ENCODE data around the gene SRSF5.

DNA sequence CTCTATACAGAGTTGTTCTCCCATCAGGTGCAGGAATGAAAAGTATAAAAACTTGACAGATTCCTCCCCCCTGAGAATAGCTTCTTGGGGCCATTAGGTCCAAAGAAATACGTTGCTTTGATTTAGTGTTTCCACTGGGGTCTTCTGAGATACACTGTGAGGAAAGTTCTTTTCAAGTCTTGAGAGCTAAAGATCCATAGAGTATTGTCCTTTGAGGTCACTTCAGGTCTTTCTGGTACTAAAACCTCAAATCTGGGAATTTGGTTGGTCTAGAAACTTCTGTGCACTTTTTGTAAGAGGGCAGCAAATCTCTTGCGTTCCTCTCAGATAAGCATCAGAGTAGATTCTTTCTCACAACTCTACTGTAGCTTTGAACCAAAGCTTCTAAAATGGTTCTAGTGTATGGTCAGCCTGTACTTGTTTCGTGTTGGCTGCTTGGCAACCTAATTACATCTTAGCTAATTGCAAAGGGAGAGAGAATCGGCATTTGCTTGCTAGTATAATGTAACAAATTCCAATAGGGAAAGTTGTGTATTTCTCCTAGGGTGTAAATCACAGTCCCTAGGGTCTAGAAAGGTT is 10.0 kb downstream of the SRSF5 start:
- TF ChIP-seq HDGF (IDR thresholded peaks at IDR 0.05; ENCODE audit: borderline replicate concordance) (no peak), FOXK2 (IDR thresholded peaks at IDR 0.05) (no peak), FOXM1 (IDR thresholded peaks at IDR 0.05; ENCODE audit: borderline replicate concordance) (no peak), BHLHE40 (IDR thresholded peaks at IDR 0.05; ENCODE audit: borderline replicate concordance) (no peak)

Data from HEK293T (cell line).